Activated T-helper 9 cell treated with anti-CD3 and anti-CD28 coated beads, Interleukin-2, amount 50 U/mL, for 16 hours (primary cell): ENCODE measurements around the gene SORCS2.

Experiments
- DNase-seq: peaks from one replicate; pipeline ENCODE4 v3.0.0-alpha.2; 2020; ENCODE audit warnings: low read depth

Gene SORCS2

GRCh38 chr4:7224001-7224400 lies 31.7 kb downstream of the SORCS2 start:
- no peak for DNase-seq

GRCh38 chr4:7224878-7225533 lies 32.7 kb downstream of the SORCS2 start:
- DNase-seq = no peak

GRCh38 chr4:7226439-7226838 lies 34.1 kb downstream of the SORCS2 start:
- DNase-seq = no peak

- no peak for DNase-seq
Measured at GRCh38 chr4:7227008-7227407, 34.7 kb downstream of the SORCS2 start.

GRCh38 chr4:7228734-7229133 lies 36.4 kb downstream of the SORCS2 start:
- DNase-seq = no peak

GRCh38 chr4:7232061-7232650 lies 39.8 kb downstream of the SORCS2 start:
- DNase-seq = no peak

- no peak for DNase-seq
Measured at GRCh38 chr4:7233006-7233580, 40.8 kb downstream of the SORCS2 start.

GRCh38 chr4:7233601-7234000 lies 41.3 kb downstream of the SORCS2 start:
- no peak for DNase-seq

- no peak for DNase-seq
Measured at GRCh38 chr4:7234355-7235029, 42.2 kb downstream of the SORCS2 start.

- no peak for DNase-seq
Measured at GRCh38 chr4:7235030-7235380, 42.7 kb downstream of the SORCS2 start.

GRCh38 chr4:7236847-7237246 lies 44.5 kb downstream of the SORCS2 start:
- DNase-seq = no peak

- DNase-seq = no peak
Measured at GRCh38 chr4:7237873-7238272, 45.5 kb downstream of the SORCS2 start.

- DNase-seq = no peak
Measured at GRCh38 chr4:7238300-7238960, 46.1 kb downstream of the SORCS2 start.

- no peak for DNase-seq
Measured at GRCh38 chr4:7239101-7239820, 46.9 kb downstream of the SORCS2 start.

GRCh38 chr4:7239844-7240243 lies 47.5 kb downstream of the SORCS2 start:
- DNase-seq = no peak

GRCh38 chr4:7240306-7240705 lies 48.0 kb downstream of the SORCS2 start:
- DNase-seq = no peak

GRCh38 chr4:7241597-7242125 lies 49.3 kb downstream of the SORCS2 start:
- DNase-seq = no peak

GRCh38 chr4:7242766-7243165 lies 50.4 kb downstream of the SORCS2 start:
- no peak for DNase-seq

- DNase-seq = no peak
Measured at GRCh38 chr4:7243609-7244330, 51.4 kb downstream of the SORCS2 start.

GRCh38 chr4:7244331-7244665 lies 52.0 kb downstream of the SORCS2 start:
- no peak for DNase-seq

GRCh38 chr4:7244751-7245320 lies 52.5 kb downstream of the SORCS2 start:
- DNase-seq = no peak
